ENCODE measurements around the gene CGREF1. TPM values are rescaled to one million over a fixed set of nuclear protein-coding genes. Genes with fewer than 3 reads are reported as not detected.

Gene CGREF1
- total RNA-seq, 1 experiment from 2014 or later = 2.1 TPM

DNA sequence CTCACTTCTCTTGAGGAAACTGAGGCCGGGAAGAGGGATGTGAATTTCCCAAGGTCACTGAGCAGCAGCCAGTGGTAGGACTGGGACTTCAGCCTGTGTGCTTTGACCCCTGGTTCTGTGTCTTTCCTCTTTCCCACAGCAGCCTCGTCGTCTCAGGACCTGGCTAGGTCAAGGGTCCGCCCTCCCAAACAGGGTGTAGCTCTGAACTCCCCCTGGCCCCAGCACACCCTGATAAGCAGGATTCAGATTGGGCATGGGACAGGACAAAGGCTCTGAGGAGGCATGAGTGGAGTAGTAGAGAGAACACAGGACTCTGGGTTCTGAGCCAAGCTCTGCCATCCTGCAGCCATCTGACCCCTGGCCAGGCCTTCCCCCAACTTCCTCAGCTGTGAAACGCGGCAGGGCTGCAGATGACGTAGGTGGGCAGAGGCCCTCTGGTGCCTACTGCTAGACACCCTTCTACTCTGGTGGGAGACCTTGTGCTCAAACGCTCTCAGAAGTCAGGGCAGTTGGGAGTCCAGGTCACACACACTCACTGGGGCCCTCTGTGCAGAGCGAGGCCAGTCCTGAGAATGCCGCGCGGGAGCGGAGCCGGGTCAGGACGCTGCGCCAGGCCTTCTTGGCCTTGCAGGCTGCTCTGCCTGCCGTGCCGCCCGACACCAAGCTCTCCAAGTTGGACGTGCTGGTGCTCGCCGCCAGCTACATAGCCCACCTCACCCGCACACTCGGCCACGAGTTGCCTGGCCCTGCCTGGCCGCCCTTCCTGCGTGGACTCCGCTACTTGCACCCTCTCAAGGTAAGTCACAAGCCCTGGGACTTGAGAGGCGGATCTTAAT, 30.9 kb upstream of the CGREF1 start:
- H4K91ac ChIP-seq (ENCODE audit: insufficient read length, low read depth, low read length) = no peak overlapping the region
- H3K79me1 ChIP-seq (ENCODE audit: insufficient read depth, low read depth, low read length, poor library complexity, severe bottlenecking) = no peaks in the 10 kb centered on the region
- no peak overlapping the region for H3T11ph ChIP-seq (ENCODE audit: low read length)
- H3K4ac ChIP-seq (ENCODE audit: low read depth, low read length) = no peak overlapping the region
- no peak overlapping the region for H3K27ac ChIP-seq (ENCODE audit: insufficient read length, low read depth, low read length)
- H3K23ac ChIP-seq (ENCODE audit: insufficient read length, low read depth, low read length) = no peak overlapping the region
- no peak overlapping the region for H4K8ac ChIP-seq (replicated peaks; ENCODE audit: insufficient read length, low read depth, low read length)
- H2BK120ac ChIP-seq (ENCODE audit: low read depth, low read length, poor library complexity, severe bottlenecking) = no peak overlapping the region
- H2BK12ac ChIP-seq (ENCODE audit: insufficient read length, low read depth, low read length) = no peak overlapping the region
- Mint-ChIP-seq H3K27ac (no peak overlapping the region), H3K4me3 (no peak overlapping the region), H3K36me3 (ENCODE audit: insufficient read depth in 1 of 3, low read depth in 3 of 3) (no peaks in the 10 kb centered on the region), H3K27me3 (ENCODE audit: low read depth) (peaks cover 2% of the 10 kb centered on the region; the same call in 1 of the 2 replicates), H3K9me3 (peaks cover 0 to 2% of the 10 kb centered on the region in 2 experiments; a peak in 2 of 5 replicates), H3K4me1 (peaks cover 0 to 2% of the 10 kb centered on the region in 2 experiments; a peak in 1 of 4 replicates)
- no peaks in the 10 kb centered on the region for H3K27me3 ChIP-seq (ENCODE audit: insufficient read depth, low read length)
- no peak overlapping the region for H3K9ac ChIP-seq (ENCODE audit: extremely low read depth, insufficient read length, low read length)
- no peak overlapping the region for H4K5ac ChIP-seq (ENCODE audit: insufficient read length, low read depth, low read length)
- no peaks in the 10 kb centered on the region for H3K79me2 ChIP-seq (ENCODE audit: insufficient read depth, low read length)
- no peaks in the 10 kb centered on the region for H3K9me3 ChIP-seq (ENCODE audit: control insufficient read depth, low read depth, low read length)
- no peaks in the 10 kb centered on the region for H3K23me2 ChIP-seq (ENCODE audit: insufficient read length, low read depth, low read length, poor library complexity, severe bottlenecking)
- no peak for DNase-seq
- TF ChIP-seq, protein P1, sequence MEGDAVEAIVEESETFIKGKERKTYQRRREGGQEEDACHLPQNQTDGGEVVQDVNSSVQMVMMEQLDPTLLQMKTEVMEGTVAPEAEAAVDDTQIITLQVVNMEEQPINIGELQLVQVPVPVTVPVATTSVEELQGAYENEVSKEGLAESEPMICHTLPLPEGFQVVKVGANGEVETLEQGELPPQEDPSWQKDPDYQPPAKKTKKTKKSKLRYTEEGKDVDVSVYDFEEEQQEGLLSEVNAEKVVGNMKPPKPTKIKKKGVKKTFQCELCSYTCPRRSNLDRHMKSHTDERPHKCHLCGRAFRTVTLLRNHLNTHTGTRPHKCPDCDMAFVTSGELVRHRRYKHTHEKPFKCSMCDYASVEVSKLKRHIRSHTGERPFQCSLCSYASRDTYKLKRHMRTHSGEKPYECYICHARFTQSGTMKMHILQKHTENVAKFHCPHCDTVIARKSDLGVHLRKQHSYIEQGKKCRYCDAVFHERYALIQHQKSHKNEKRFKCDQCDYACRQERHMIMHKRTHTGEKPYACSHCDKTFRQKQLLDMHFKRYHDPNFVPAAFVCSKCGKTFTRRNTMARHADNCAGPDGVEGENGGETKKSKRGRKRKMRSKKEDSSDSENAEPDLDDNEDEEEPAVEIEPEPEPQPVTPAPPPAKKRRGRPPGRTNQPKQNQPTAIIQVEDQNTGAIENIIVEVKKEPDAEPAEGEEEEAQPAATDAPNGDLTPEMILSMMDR (conservative IDR thresholded peaks at IDR 0.05) = no peak
- no peak overlapping the region for H2AFZ ChIP-seq (ENCODE audit: low read length)
- H2BK5ac ChIP-seq (ENCODE audit: insufficient read length, low read length) = no peak overlapping the region
- H2AK5ac ChIP-seq (ENCODE audit: insufficient read length, low read length) = no peak overlapping the region
- H4K20me1 ChIP-seq (ENCODE audit: control insufficient read depth, insufficient read depth, insufficient read length) = no peaks in the 10 kb centered on the region
- WGBS (ENCODE audit: extremely low coverage, insufficient read length, low lambda C conversion rate) = no CpG with 5 or more reads among the region's 29 CpGs
- H3K4me2 ChIP-seq (ENCODE audit: insufficient read depth, insufficient read length, low read length) = no peak overlapping the region
- H3K18ac ChIP-seq (ENCODE audit: insufficient read length, low read depth, low read length) = no peak overlapping the region
- no peak overlapping the region for H2BK20ac ChIP-seq (ENCODE audit: low read depth, low read length, poor library complexity, severe bottlenecking)
- H3K56ac ChIP-seq (ENCODE audit: insufficient read length, low read depth, low read length) = no peak overlapping the region
- H2BK15ac ChIP-seq (ENCODE audit: low read depth, low read length) = no peak overlapping the region
- no peak overlapping the region; the same call in 1 of the 2 replicates for H3K14ac ChIP-seq (ENCODE audit: insufficient read depth, low read length)
- no peaks in the 10 kb centered on the region for H3K4me1 ChIP-seq (ENCODE audit: insufficient read depth, low read length)

Data from H9 (cell line).